ENCODE results near the gene PRX. TPM values are rescaled to one million over a fixed set of nuclear protein-coding genes. Genes with fewer than 3 reads are reported as not detected.

PRX gene
- total and polyA plus RNA-seq, 7 donors = 1.4 to 3.3 (median 2.1) TPM

DNA sequence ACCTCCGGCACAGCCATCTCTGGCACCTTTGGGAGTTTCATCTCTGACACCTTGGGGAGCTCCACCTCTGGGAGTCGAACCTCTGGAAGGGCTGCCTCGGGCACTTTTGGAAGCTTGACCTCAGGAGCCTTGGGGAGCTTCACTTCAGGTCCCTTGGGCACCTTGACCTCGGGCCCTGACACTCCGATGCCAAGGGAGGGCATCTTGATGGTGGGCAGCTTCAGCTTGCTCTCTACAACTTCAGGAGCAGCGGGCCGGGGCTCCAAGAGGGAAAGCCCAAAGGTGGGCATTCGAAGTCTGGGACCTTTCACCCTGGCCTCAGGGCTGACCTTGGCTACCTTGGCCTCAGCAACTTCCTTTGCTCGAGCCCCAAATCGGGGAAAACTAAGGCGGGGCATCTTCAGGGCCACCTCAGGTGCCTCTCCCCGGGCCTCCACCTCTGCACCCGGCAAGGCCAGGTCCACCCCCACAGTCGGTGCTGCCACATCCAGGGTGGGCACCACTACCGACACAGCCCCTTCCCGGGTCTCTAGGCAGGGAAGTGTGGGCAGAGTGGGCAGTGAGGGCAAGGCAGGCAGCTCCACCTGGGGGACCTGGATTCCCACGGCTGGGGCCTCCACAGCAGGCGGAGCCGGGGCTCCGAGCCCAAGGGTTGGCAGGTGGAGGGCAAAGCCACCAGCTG lies 16.2 kb downstream of the PRX start:
- no peak for ATAC-seq
- no peak overlapping the region for H3K4me3 ChIP-seq
- intact Hi-C loops (cut with DNase I) = loop anchor here (5.0 kb wide), 1 partner anchor 40 kb away; no protein-coding TSS in a partner anchor
- H3K27me3 ChIP-seq (ENCODE audit: insufficient read depth in 3 of 3, low read length in 2 of 3) = no peaks in the 10 kb centered on the region
- DNase-seq = no peak
- no peaks in the 10 kb centered on the region for H3K9me3 ChIP-seq
- no peak overlapping the region for H3K27ac ChIP-seq
- TF ChIP-seq, protein P1, sequence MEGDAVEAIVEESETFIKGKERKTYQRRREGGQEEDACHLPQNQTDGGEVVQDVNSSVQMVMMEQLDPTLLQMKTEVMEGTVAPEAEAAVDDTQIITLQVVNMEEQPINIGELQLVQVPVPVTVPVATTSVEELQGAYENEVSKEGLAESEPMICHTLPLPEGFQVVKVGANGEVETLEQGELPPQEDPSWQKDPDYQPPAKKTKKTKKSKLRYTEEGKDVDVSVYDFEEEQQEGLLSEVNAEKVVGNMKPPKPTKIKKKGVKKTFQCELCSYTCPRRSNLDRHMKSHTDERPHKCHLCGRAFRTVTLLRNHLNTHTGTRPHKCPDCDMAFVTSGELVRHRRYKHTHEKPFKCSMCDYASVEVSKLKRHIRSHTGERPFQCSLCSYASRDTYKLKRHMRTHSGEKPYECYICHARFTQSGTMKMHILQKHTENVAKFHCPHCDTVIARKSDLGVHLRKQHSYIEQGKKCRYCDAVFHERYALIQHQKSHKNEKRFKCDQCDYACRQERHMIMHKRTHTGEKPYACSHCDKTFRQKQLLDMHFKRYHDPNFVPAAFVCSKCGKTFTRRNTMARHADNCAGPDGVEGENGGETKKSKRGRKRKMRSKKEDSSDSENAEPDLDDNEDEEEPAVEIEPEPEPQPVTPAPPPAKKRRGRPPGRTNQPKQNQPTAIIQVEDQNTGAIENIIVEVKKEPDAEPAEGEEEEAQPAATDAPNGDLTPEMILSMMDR (IDR thresholded peaks at IDR 0.05) = no peak
- no peaks in the 10 kb centered on the region for H3K4me1 ChIP-seq
- WGBS, 3 donors = 86 to 92% (median 91%) methylated on average over 17 to 20 of the region's 20 CpGs
- H3K36me3 ChIP-seq (ENCODE audit: insufficient read depth in 1 of 2, low read depth in 1 of 2) = no peaks in the 10 kb centered on the region

DNA sequence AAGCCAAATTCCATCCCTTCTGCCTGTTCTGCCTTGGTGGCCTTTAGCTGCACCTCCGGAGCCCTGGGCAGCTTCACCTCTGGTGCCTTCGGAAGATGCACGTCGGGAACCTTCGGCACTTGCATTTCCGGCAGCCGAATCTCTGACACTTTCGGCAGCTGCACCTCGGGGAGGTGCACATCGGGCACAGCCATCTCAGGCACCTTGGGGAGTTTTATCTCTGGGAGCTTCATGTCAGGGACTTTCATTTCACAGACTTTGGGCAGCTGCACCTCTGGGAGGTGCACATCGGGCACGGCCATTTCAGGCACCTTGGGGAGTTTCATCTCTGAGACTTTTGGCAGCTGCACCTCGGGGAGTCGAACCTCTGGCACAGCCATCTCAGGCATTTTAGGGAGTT lies 17.2 kb downstream of the PRX start:
- Histone ChIP-seq H3K36me3 (ENCODE audit: insufficient read depth in 1 of 2, low read depth in 1 of 2) (no peaks in the 10 kb centered on the region), H3K27me3 (ENCODE audit: insufficient read depth in 3 of 3, low read length in 2 of 3) (no peaks in the 10 kb centered on the region), H3K4me1 (no peaks in the 10 kb centered on the region), H3K4me3 (no peak overlapping the region), H3K27ac (no peak overlapping the region), H3K9me3 (no peaks in the 10 kb centered on the region)
- TF ChIP-seq, protein P1 (IDR thresholded peaks at IDR 0.05) = no peak
- intact Hi-C loops (cut with DNase I) = loop anchor here (5.0 kb wide), 1 partner anchor 39 kb away; no protein-coding TSS in a partner anchor
- WGBS, 3 donors = 83 to 86% (median 84%) methylated on average over 14 of the region's 14 CpGs
- ATAC-seq = no peak
- no peak for DNase-seq

DNA sequence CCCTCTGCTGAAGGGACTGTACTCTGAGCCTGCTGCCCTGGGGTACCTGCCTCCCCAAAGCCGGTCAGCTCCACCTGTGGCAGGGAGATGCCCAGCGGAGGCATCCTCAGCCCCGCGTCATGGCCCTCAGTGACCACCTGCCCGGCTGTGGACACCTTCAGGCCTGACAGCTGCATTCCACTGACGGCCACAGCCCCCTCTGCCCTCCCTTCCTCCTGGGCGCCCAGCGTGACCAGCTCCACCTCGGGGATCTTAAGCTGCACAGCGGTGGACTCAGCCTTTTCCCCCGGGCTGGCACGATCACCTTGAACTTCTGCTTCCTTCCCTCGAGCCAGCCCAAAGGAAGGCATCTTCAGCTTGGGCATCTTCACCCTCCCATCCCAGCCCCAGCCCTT lies 18.4 kb downstream of the PRX start:
- 67 to 73% (median 72%) methylated on average over 13 of the region's 13 CpGs for WGBS, 3 donors

DNA sequence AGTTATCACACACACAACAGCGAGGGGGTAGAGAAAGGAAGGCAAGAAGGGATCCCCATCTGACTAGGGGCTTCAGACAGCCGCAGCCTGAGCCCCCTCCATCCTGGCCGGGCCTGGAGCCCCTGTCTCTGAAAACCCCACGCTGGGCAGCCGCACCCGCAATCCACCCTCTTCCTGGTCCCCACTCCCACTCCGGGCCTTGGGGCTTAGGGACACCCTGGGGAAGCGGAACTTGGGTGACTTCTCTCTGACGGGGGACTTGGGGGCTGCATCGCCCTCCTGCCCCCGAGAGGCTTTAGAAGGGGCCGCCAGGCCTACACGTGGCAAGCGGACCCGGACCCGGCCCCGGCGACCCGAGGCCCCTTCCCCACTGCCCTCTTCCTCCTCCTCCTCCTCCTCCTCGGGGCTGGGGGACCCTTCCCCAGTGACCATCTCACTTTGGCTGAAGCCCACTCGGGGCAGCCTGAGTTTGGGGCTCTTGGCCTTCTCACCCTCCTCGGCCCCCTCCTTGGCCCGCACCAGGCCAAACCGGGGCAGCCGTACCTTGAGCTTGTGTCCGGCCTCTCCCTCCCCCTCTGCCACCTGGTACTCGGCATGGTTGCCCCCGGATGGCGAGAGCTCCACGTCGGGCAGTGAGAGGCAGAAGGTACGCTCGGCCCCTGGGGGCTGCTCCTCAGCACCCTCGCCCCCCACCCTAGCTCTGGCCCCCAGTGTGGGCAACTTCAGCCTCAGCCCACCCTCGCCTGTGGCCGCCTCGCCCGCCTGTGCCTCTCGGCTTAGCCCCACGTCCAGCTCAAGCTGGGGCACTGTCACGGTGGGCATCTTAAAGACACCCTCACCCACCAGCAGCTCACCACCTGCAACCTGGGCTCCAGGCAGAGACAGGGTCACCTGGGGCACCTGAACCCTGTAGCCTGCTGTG lies 19.0 kb downstream of the PRX start:
- Histone ChIP-seq H3K4me3 (no peak overlapping the region), H3K36me3 (ENCODE audit: insufficient read depth in 1 of 2, low read depth in 1 of 2) (no peaks in the 10 kb centered on the region), H3K9me3 (no peaks in the 10 kb centered on the region), H3K27ac (no peak overlapping the region), H3K27me3 (ENCODE audit: insufficient read depth in 3 of 3, low read length in 2 of 3) (no peaks in the 10 kb centered on the region), H3K4me1 (no peaks in the 10 kb centered on the region)
- TF ChIP-seq, protein P1 (IDR thresholded peaks at IDR 0.05) = no peak
- no peak for DNase-seq
- intact Hi-C loops (cut with DNase I) = no loop called here
- 83 to 89% (median 86%) methylated on average over 40 to 41 of the region's 41 CpGs for WGBS, 3 donors
- no peak for ATAC-seq

More for the DNA sequence above, 18.4 kb downstream of the PRX start:
- Histone ChIP-seq H3K4me1 (no peaks in the 10 kb centered on the region), H3K36me3 (ENCODE audit: insufficient read depth in 1 of 2, low read depth in 1 of 2) (no peaks in the 10 kb centered on the region), H3K27me3 (ENCODE audit: insufficient read depth in 3 of 3, low read length in 2 of 3) (no peaks in the 10 kb centered on the region), H3K4me3 (no peak overlapping the region), H3K9me3 (no peaks in the 10 kb centered on the region), H3K27ac (no peak overlapping the region)
- ATAC-seq = no peak
- TF ChIP-seq, protein P1 (IDR thresholded peaks at IDR 0.05) = no peak
- DNase-seq = no peak
- intact Hi-C loops (cut with DNase I) = loop anchor here (5.0 kb wide), 1 partner anchor 38 kb away; no protein-coding TSS in a partner anchor
